PC-9 (cell line): ENCODE measurements around the gene SEC14L1.

Experiments
- CTCF ChIP-seq: fragments of 200-600 bp; sonication (generic); conservative IDR thresholded peaks from 2 replicates; pipeline ENCODE4 v1.6.1; 2017; ENCODE audit warnings: mixed run types, antibody characterized with exemption, mild to moderate bottlenecking, moderate library complexity
- EZH2 ChIP-seq: fragments of 200-600 bp; sonication (generic); IDR thresholded peaks from 2 replicates; pipeline ENCODE4 v1.8.0; 2017; ENCODE audit warnings: antibody characterized with exemption, low read depth

GRCh38 chr17:77146882-77147281, 6.1 kb downstream of the SEC14L1 start:
- TF ChIP-seq CTCF (no peak), EZH2 (no peak)
